ENCODE results near the gene NAT14. TPM values are rescaled to one million over a fixed set of nuclear protein-coding genes. Genes with fewer than 3 reads are reported as not detected.

Gene NAT14
- total RNA-seq, 1 experiment from 2014 or later, result 71.2 TPM

DNA sequence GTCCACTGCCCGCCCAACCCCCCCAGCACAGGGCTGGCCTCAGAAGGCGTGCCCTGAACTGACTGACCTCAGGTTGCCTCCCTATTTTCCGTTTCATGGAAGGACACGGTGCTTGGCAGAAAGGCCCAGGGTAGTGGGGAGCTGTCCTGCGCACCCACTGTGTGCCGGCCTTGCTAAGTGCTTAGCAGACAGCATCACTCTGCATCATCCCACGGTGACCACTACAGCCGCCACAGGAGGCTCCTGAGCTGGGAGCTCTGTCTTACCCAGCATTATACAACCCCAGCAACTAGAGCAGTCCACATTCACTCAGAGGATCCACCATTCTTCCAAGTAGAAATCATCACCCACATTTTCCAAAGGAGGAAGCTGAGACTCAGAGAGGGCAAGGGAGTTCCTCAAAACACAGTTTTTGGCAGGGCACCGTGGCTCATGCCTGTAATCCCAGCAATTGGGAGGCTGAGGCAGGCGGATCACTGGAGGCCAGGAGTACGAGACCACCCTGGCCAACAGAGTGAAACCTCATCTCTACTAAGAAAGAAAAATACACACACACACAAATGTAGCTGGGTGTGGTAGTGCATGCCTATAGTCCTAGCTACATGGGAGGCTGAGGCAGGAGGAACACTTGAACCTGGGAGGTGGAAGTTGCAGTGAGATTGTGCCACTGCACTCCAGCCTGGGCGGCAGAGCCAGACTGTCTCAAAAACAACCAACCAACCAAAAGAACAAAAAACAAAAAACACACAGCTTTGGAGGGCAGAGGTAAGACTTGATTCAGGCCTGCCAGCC, 50.4 kb downstream of the NAT14 start:
- no peaks in the 10 kb centered on the region for H3K27me3 ChIP-seq (ENCODE audit: control insufficient read depth, insufficient read depth, low read length)
- no peak for DNase-seq
- no peaks in the 10 kb centered on the region for H3K36me3 ChIP-seq (replicated peaks; ENCODE audit: control insufficient read depth, insufficient read depth, low read length)
- no peak overlapping the region for H3K4me3 ChIP-seq (ENCODE audit: insufficient read depth, low read depth, low read length)

- Histone ChIP-seq H3K4me3 (ENCODE audit: insufficient read depth, low read depth, low read length) (no peak overlapping the region), H3K36me3 (replicated peaks; ENCODE audit: control insufficient read depth, insufficient read depth, low read length) (no peaks in the 10 kb centered on the region), H3K27me3 (ENCODE audit: control insufficient read depth, insufficient read depth, low read length) (no peaks in the 10 kb centered on the region)
- DNase-seq, result no peak
Measured at GRCh38 chr19:55535965-55536350, 51.0 kb downstream of the NAT14 start.

DNA sequence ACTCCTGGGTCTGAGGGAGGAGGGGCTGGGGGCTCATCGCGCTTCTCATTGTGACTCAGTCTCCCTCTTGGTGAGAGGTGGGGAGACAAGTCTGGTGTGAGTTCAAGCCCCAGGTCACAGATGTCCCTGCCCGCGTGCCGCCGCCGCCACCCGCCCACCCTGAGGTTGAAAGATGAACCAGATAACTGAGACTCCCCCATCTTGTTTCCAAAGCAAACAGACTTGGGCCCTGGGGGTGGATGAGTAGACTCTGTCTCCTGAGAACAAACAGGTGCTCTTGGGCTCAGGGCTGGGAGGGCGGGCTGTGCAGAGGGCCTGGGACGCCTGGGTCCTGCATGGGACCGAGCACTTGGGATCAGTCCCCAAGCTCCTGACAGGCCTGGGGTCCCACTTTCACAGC, 51.4 kb downstream of the NAT14 start:
- no peaks in the 10 kb centered on the region for H3K36me3 ChIP-seq (replicated peaks; ENCODE audit: control insufficient read depth, insufficient read depth, low read length)
- DNase-seq, result peak; percentile 56
- H3K27me3 ChIP-seq (ENCODE audit: control insufficient read depth, insufficient read depth, low read length), result no peaks in the 10 kb centered on the region
- no peak overlapping the region for H3K4me3 ChIP-seq (ENCODE audit: insufficient read depth, low read depth, low read length)

Other genes starting within 250 kb of the NAT14 start
- 51.7 and 53.1 TPM in 2 replicates for gene PPP6R1, start 226.2 kb upstream of the NAT14 start, total RNA-seq (2014; rRNA removed; shearing (Covaris generic))
- gene HSPBP1, start 205.1 kb upstream of the NAT14 start, total RNA-seq (2014; rRNA removed; shearing (Covaris generic)), result 54.4 and 92.3 TPM in 2 replicates
- 20.3 and 31.3 TPM in 2 replicates for gene BRSK1, start 201.2 kb upstream of the NAT14 start, total RNA-seq (2014; rRNA removed; shearing (Covaris generic))
- 0.24 TPM in 1 of 2 replicates, not detected in the other for gene TMEM150B, start 159.8 kb upstream of the NAT14 start, total RNA-seq (2014; rRNA removed; shearing (Covaris generic))
- 36.1 and 58.9 TPM in 2 replicates for gene KMT5C, start 145.3 kb upstream of the NAT14 start, total RNA-seq (2014; rRNA removed; shearing (Covaris generic))
- gene COX6B2, start 130.5 kb upstream of the NAT14 start, total RNA-seq (2014; rRNA removed; shearing (Covaris generic)), result 0.17 and 0.30 TPM in 2 replicates
- gene GARIN5B, start 121.9 kb upstream of the NAT14 start, total RNA-seq (2014; rRNA removed; shearing (Covaris generic)), result not detected in 2 replicates
- gene IL11, start 114.7 kb upstream of the NAT14 start, total RNA-seq (2014; rRNA removed; shearing (Covaris generic)), result 0.59 and 1.2 TPM in 2 replicates
- not detected in 2 replicates for gene TMEM190, start 108.4 kb upstream of the NAT14 start, total RNA-seq (2014; rRNA removed; shearing (Covaris generic))
- 1.0 TPM in 1 of 2 replicates, not detected in the other for gene TMEM238, start 100.9 kb upstream of the NAT14 start, total RNA-seq (2014; rRNA removed; shearing (Covaris generic))
- gene RPL28, start 99.3 kb upstream of the NAT14 start, total RNA-seq (2014; rRNA removed; shearing (Covaris generic)), result 458 and 505 TPM in 2 replicates
- gene UBE2S, start 77.4 kb upstream of the NAT14 start, total RNA-seq (2014; rRNA removed; shearing (Covaris generic)), result 369 and 380 TPM in 2 replicates
- gene SHISA7, start 41.9 kb upstream of the NAT14 start, total RNA-seq (2014; rRNA removed; shearing (Covaris generic)), result 0.04 and 0.07 TPM in 2 replicates
- gene ISOC2, start 23.5 kb upstream of the NAT14 start, total RNA-seq (2014; rRNA removed; shearing (Covaris generic)), result 178 and 185 TPM in 2 replicates
- gene C19orf85, start 20.4 kb upstream of the NAT14 start, total RNA-seq (2014; rRNA removed; shearing (Covaris generic)), result 1.6 and 3.7 TPM in 2 replicates
- gene ZNF628, start 8.6 kb upstream of the NAT14 start, total RNA-seq (2014; rRNA removed; shearing (Covaris generic)), result 5.8 and 8.1 TPM in 2 replicates
- gene SSC5D, start 3.2 kb downstream of the NAT14 start, total RNA-seq (2014; rRNA removed; shearing (Covaris generic)), result 0.48 and 0.87 TPM in 2 replicates
- 4.0 and 4.6 TPM in 2 replicates for gene SBK2, start 51.9 kb downstream of the NAT14 start, total RNA-seq (2014; rRNA removed; shearing (Covaris generic))
- gene SBK3, start 60.4 kb downstream of the NAT14 start, total RNA-seq (2014; rRNA removed; shearing (Covaris generic)), result 0.17 and 2.4 TPM in 2 replicates
- 17.2 and 20.5 TPM in 2 replicates for gene ZNF579, start 95.7 kb downstream of the NAT14 start, total RNA-seq (2014; rRNA removed; shearing (Covaris generic))
- gene FIZ1, start 114.3 kb downstream of the NAT14 start, total RNA-seq (2014; rRNA removed; shearing (Covaris generic)), result 4.3 and 4.7 TPM in 2 replicates
- gene ZNF524, start 115.1 kb downstream of the NAT14 start, total RNA-seq (2014; rRNA removed; shearing (Covaris generic)), result 11.2 and 13.6 TPM in 2 replicates
- gene ZNF865, start 120.5 kb downstream of the NAT14 start, total RNA-seq (2014; rRNA removed; shearing (Covaris generic)), result 3.5 and 4.9 TPM in 2 replicates
- gene ZNF784, start 139.4 kb downstream of the NAT14 start, total RNA-seq (2014; rRNA removed; shearing (Covaris generic)), result 9.8 and 12.5 TPM in 2 replicates
- gene ZNF580, start 155.8 kb downstream of the NAT14 start, total RNA-seq (2014; rRNA removed; shearing (Covaris generic)), result 16.0 and 25.0 TPM in 2 replicates
- gene ZNF581, start 158.5 kb downstream of the NAT14 start, total RNA-seq (2014; rRNA removed; shearing (Covaris generic)), result 64.7 and 67.0 TPM in 2 replicates
- 13.2 and 14.4 TPM in 2 replicates for gene CCDC106, start 163.0 kb downstream of the NAT14 start, total RNA-seq (2014; rRNA removed; shearing (Covaris generic))
- gene U2AF2, start 169.8 kb downstream of the NAT14 start, total RNA-seq (2014; rRNA removed; shearing (Covaris generic)), result 231 and 289 TPM in 2 replicates
- gene EPN1, start 190.0 kb downstream of the NAT14 start, total RNA-seq (2014; rRNA removed; shearing (Covaris generic)), result 156 and 157 TPM in 2 replicates

All from H7 (cell line).